H1 (cell line): Measurements from ENCODE around the gene TMBIM6.
A peak's percentile ranks its signal among the peaks of the same experiment; 100 is the strongest.

Source experiments
- YY1 ChIP-seq: IDR thresholded peaks from 2 replicates; pipeline ENCODE4 v1.6.1; 2011; ENCODE audit warnings: low read depth, mild to moderate bottlenecking, low read length
- TF ChIP-seq, protein P1 (sequence below), 3 experiments: IDR thresholded peaks; 1 replicate in 2 of 3; 2 replicates in 1 of 3; pipeline versions ENCODE4 v1.5.1 to v1.6.1; 2011; ENCODE audit warnings: low read length in 3 of 3, mild to moderate bottlenecking in 3 of 3, inconsistent platforms in 2 of 3, low read depth in 1 of 3, moderate library complexity in 1 of 3; ENCODE audit not compliant: insufficient read depth in 1 of 3; ENCODE audit errors: control extremely low read depth in 1 of 3

DNA sequence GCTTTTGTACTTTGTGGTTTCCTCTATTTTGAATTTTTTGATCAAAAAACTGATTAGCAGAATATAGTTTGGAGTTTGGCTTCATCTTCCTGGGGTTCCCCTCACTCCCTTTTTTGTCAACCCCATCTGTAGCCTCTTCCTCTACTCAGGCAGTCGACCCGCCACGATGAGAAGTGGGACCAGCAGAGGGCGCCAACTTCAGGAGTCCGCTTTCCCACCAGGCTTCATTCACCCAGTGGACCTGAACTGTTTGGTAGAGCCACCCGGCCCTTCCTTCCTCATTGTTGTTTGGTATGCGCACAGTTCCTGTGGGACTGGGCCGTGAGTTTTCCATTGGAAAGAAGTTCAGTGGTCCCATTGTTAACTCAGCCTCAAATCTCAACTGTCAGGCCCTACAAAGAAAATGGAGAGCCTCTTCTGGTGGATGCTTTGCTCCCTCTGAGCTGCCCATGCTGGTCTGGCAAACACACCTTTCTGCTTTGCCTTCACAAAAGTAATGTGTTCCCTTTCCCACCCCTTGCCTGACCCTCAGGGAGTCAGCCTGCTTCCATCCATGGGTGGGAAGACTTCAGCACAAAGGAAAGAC is 21.7 kb downstream of the TMBIM6 start:
- TF ChIP-seq, protein P1, sequence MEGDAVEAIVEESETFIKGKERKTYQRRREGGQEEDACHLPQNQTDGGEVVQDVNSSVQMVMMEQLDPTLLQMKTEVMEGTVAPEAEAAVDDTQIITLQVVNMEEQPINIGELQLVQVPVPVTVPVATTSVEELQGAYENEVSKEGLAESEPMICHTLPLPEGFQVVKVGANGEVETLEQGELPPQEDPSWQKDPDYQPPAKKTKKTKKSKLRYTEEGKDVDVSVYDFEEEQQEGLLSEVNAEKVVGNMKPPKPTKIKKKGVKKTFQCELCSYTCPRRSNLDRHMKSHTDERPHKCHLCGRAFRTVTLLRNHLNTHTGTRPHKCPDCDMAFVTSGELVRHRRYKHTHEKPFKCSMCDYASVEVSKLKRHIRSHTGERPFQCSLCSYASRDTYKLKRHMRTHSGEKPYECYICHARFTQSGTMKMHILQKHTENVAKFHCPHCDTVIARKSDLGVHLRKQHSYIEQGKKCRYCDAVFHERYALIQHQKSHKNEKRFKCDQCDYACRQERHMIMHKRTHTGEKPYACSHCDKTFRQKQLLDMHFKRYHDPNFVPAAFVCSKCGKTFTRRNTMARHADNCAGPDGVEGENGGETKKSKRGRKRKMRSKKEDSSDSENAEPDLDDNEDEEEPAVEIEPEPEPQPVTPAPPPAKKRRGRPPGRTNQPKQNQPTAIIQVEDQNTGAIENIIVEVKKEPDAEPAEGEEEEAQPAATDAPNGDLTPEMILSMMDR (IDR thresholded peaks at IDR 0.05; ENCODE audit: control extremely low read depth in 1 of 3, insufficient read depth in 1 of 3, low read depth in 1 of 3, low read length in 3 of 3): peak; percentile 83 to 89 (median 87)
- TF ChIP-seq YY1: no peak
